ENCODE results near the gene AKAP8L.

Gene AKAP8L

GRCh38 chr19:15418579-15419412 is at the start of gene AKAP8L:
Gene AKAP8L (minus strand): TSS chr19:15418988. CDS start chr19:15418923, 65 bp downstream.
- DNase-seq (ENCODE audit: extremely low spot score, insufficient read length, low read depth) (peak; percentile 95), FAIRE-seq (peak; percentile 97)

GRCh38 chr19:15467734-15468214 is 49.0 kb upstream of the AKAP8L start:
- DNase-seq (ENCODE audit: extremely low spot score, insufficient read length, low read depth) = no peak
- no peak for FAIRE-seq

- peak; percentile 99 for FAIRE-seq
- no peak for DNase-seq (ENCODE audit: extremely low spot score, insufficient read length, low read depth)
These were observed 48.3 kb upstream of the AKAP8L start for GRCh38 chr19:15466851-15467733.

- DNase-seq (ENCODE audit: extremely low spot score, insufficient read length, low read depth) (no peak), FAIRE-seq (peak; percentile 90)
These were observed 45.9 kb upstream of the AKAP8L start, which contains the start of gene RASAL3 for GRCh38 chr19:15464394-15465385. Gene RASAL3 (minus strand): TSS chr19:15464544. CDS start chr19:15464358, 186 bp downstream.

- peak; percentile 90 for FAIRE-seq
- peak; percentile 56 for DNase-seq (ENCODE audit: extremely low spot score, insufficient read length, low read depth)
These were observed 45.1 kb upstream of the AKAP8L start for GRCh38 chr19:15463861-15464371.

- no peak for FAIRE-seq
- DNase-seq (ENCODE audit: extremely low spot score, insufficient read length, low read depth) = no peak
These were observed 42.9 kb upstream of the AKAP8L start for GRCh38 chr19:15461694-15462093.

- FAIRE-seq (no peak), DNase-seq (ENCODE audit: extremely low spot score, insufficient read length, low read depth) (no peak)
These were observed 39.1 kb upstream of the AKAP8L start for GRCh38 chr19:15457701-15458484.

GRCh38 chr19:15456871-15457700 is 38.3 kb upstream of the AKAP8L start:
- DNase-seq (ENCODE audit: extremely low spot score, insufficient read length, low read depth) (no peak), FAIRE-seq (no peak)

- FAIRE-seq (no peak), DNase-seq (ENCODE audit: extremely low spot score, insufficient read length, low read depth) (no peak)
These were observed 37.7 kb upstream of the AKAP8L start for GRCh38 chr19:15456441-15456840.

GRCh38 chr19:15455996-15456395 is 37.2 kb upstream of the AKAP8L start:
- FAIRE-seq (no peak), DNase-seq (ENCODE audit: extremely low spot score, insufficient read length, low read depth) (no peak)

GRCh38 chr19:15453906-15454860 is 35.4 kb upstream of the AKAP8L start:
- DNase-seq (ENCODE audit: extremely low spot score, insufficient read length, low read depth) (no peak), FAIRE-seq (no peak)

GRCh38 chr19:15453091-15453578 is 34.3 kb upstream of the AKAP8L start:
- FAIRE-seq (no peak), DNase-seq (ENCODE audit: extremely low spot score, insufficient read length, low read depth) (no peak)

- FAIRE-seq (no peak), DNase-seq (ENCODE audit: extremely low spot score, insufficient read length, low read depth) (no peak)
These were observed 33.6 kb upstream of the AKAP8L start for GRCh38 chr19:15452111-15453047.

GRCh38 chr19:15450528-15450890 is 31.7 kb upstream of the AKAP8L start:
- DNase-seq (ENCODE audit: extremely low spot score, insufficient read length, low read depth) = no peak
- FAIRE-seq = no peak

Data from GM18507 (cell line).